ENCODE results near the gene CAMTA1.

DNA sequence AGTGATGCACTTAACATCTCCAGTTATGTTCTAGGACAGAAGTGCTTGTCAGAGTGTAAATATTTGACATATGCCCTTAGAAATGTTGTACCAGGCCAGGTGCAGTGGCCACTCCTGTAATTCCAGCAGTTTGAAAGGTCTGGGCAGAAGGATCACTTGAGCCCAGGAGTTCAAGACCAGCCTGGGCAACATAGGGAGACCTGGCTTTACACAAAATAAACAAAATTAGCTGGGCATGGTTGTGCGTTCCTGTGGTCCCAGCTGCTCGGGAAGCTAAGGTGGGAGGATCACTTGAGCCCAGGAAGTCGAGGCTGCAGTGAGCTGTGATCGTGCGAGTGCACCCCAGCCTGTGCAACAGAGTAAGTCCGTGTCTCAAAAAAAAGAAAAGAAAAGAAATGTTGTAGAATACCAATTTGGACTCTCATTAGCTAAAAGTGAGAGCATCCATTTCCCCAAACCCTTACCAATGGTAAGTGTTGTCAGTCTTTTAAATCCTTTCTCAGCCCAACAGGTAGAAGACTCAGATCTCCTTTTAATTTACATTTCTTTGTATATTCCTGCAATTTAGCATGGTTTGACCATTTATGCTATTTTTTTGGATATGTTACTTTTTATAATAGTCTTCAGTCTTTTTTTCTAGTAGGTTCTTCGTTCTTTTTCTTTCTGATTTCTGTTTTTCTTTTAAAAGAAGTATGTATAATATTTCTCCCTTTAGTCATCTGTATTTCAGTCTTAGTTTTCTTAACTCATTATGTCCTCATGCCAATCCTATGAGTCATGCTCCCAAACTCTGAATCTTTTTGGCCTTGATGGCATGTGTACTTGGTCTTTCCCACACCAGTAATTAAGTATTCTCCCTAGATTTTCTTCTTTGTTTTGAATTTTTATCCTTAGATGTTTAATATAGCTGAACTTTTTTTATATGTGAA is 74.4 kb downstream of the CAMTA1 start:
- TF ChIP-seq SUZ12 (IDR thresholded peaks at IDR 0.05), result no peak
- TF ChIP-seq FOXM1 (IDR thresholded peaks at IDR 0.05; ENCODE audit: borderline replicate concordance), result no peak
